NCI-H146 treated with DMSO at 0.1 percent for 48 hours (cell line): ENCODE measurements around the gene LUZP2.

Experiments
- DNase-seq: peaks from one replicate; lab custom pipeline; 2025; ENCODE audit not compliant: unreplicated experiment; lab: John Stamatoyannopoulos, UW

The LUZP2 gene

DNA sequence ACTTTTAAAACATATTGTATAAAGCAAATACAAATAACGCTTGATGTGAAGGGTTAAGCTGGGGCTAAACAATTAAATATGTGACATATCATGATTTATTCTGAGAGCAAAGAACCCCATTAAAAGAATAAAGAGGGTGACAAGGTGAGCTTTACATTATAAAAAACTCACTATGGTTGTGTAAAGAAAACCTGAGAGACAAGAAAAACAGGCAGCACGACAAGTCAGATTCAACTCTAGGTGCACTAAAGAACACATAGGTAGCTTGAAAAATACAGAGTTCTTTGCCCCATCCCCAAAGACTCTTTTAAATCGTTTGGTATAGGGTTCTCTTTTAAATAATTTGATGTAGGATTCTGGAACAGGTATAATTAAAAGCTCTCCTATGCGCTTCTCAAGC is 63.5 kb downstream of the LUZP2 start:
- no peak for DNase-seq

- DNase-seq = no peak
Observed at GRCh38 chr11:24567380-24567779, 70.5 kb downstream of the LUZP2 start.

DNA sequence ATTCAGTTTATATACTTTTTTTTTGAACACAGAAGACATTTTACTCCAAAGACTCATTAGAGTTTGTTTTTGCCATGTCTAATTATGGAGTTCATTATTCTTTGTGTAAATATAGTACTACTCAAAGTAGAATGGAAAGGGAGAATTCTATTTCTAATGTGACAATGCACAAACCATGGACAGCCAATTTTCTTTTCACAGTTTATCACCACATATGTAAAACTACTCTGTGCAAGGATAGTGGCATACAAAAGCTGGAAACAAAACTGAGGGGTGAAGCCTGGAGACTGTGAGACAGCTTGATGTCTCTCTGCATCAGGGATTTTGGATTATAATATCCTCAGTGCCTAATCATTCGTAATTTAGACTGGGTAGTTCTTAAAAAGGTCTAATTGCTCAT is 75.5 kb downstream of the LUZP2 start:
- no peak for DNase-seq

DNA sequence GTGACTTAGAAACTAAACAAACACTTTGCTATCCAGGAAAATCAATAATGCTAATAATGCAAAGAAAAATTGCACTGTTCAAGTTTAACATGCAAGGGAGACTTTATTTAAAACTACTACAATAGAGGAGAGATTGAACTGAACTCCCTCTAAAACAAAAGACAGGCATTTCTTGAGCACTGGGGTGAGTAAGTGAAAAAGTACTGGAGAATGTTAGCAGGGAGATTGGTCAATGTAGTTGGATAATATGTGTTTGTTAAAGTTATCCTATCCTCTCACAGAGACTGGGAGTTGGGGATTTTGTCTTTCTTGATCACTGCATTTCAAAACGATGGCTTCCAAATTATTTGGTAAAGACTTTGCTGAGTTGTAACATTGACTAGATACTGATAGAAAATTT is 77.6 kb downstream of the LUZP2 start:
- no peak for DNase-seq

GRCh38 chr11:24575392-24575791 is 78.5 kb downstream of the LUZP2 start:
- DNase-seq = no peak

GRCh38 chr11:24585192-24585591 is 88.3 kb downstream of the LUZP2 start:
- DNase-seq = no peak

GRCh38 chr11:24587635-24588034 is 90.8 kb downstream of the LUZP2 start:
- DNase-seq = no peak

DNA sequence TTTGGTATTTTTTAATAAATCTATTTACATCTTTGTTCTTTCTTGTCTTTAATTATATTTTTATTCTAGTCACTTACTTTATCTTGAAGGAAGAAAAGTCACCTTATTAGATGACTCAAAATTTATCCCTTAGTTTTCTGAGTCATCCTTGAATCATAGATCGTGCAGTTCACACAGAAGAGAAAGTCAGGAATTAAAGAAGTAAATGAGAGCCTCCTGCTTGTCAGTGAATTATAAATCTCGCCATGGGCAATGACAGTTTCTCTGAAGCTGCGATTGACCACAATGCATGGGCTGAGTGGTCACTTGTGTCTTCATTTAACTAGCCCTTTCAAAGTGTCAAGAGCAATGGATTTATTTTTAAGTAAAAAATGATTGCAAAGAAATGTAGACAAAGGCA is 91.2 kb downstream of the LUZP2 start:
- no peak for DNase-seq

DNA sequence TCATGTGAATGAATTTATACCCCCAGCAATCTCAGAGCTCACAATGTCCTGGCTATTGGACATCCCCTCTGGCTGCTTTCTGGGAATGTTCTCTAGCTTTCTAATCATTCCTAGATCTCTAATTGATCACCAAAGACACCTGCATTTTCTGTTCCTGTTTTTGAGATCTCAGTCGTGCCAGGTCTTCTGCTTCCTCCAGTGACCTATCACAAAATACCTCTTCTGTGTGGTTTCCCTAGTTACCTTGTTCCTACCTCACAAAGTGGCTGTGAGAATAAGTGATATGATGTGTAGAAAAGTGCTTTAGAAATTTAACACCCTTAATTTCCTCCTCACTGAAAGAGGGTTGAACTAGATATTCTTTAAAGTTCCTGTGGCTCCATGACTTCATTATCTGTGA is 92.2 kb downstream of the LUZP2 start:
- DNase-seq = no peak

- DNase-seq = no peak
Observed at GRCh38 chr11:24591283-24591682, 94.4 kb downstream of the LUZP2 start.

DNA sequence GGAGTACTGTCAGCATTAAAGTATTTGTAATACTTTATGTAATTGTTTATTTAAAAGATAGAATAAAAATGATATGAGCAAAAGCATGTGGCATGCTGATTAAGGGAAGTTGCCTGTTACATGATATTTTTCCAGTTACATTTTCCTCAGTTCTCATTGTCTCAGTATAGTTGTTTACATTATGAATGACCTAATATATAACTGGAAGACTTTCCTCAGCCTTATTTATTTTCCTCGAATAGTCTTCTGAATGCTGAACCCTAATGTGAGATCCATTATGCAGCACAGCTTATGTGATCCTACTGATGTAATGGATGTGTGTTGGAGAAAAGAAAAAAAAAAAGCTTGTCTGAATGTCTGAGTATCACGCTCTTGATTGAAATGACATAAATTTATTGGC is 95.5 kb downstream of the LUZP2 start:
- no peak for DNase-seq

- no peak for DNase-seq
Observed at GRCh38 chr11:24593332-24593731, 96.5 kb downstream of the LUZP2 start.

- DNase-seq = no peak
Observed at GRCh38 chr11:24594401-24594800, 97.5 kb downstream of the LUZP2 start.

DNA sequence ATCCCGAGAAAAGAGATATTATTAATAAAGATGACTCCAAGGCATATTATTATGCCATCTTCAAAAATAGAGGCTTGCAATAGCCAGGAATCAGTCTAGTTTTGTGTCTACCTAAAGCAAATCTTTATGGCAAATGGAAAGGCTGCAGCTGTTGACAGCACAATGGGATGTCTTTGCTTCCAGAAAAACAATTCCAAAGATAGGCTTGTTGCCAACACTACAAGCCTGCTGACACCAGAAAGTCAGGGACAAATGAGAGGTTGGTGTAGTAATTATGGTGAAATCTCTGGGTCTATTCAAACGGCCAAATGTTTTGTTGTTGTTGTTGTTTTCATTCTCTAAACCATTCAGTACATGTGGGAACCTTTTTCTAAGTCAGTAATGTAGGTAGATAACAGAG is 101.8 kb downstream of the LUZP2 start:
- DNase-seq = no peak

DNA sequence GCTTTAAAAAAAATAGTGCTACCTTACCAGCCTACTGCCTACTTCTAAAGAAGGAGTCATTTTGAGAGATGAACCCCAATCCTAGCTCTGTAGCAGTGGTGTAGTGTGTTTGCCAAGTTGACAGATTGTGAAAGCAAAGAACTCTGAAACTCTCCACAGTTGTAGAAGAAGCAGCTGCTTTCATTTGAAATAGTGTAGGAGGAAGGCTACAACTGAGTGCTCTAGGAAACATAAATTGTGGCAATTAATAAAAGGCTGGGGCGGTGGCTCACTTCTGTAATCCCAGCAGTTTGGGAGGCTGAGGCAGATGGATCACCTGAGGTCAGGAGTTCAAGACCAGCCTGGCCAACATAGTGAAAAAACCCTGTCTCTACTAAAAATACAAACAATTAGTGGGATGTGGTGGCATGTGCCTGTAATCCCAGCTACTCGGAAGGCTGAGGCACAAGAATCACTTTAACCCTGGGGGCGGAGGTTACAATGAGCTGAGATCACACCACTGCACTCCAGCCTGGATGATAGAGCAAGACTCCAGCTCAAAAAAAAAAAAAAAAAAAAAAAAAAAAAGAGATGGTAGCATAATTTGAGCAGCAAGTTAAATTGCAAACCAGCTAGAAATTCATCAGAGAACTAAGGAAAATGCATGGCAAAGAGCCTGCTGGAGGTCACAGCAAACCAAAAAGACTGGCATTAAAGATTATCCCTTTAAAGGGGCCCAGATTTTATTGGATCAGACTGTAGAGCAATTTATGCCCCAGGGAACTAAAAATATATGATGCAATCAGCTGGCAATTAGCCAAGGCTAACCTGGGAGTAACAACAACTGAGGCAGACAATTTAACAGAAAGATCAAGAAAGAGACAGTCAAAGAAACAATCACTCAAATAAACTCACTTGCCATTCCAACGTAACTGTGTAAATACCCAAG is 112.6 kb downstream of the LUZP2 start:
- no peak for DNase-seq

DNA sequence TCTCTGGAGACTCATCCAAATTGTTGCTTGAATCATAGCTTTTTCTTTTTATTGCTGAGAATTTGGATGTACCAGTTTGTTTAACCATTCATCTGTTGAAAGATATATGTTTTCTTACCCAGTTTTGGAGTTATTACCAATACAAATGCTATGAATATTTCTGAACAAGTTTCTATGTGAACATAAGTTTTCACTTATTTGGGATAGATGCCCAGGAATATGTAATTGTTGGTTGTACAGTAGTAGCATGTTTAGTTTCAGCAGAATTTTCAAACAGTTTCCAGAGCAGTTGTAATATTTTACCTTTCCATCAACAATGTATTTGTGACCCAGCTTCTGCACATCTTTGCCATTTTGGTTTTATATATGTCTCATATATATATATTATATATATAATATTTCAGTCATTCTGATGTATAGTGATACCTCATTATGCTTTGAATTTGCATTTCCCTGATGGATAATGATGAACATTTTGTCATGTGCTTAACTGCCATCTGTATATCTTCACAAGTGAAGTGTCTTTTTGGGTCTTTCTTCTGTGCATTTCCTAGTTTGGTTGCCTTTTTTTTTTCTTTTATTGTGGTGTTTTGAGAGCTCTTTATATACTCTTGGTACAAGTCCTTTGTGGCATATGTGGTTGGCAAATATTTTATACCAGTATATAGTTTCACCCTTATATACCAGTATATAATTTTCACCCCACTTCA is 118.8 kb downstream of the LUZP2 start:
- DNase-seq = no peak

GRCh38 chr11:24617856-24618255 is 121.0 kb downstream of the LUZP2 start:
- no peak for DNase-seq

DNA sequence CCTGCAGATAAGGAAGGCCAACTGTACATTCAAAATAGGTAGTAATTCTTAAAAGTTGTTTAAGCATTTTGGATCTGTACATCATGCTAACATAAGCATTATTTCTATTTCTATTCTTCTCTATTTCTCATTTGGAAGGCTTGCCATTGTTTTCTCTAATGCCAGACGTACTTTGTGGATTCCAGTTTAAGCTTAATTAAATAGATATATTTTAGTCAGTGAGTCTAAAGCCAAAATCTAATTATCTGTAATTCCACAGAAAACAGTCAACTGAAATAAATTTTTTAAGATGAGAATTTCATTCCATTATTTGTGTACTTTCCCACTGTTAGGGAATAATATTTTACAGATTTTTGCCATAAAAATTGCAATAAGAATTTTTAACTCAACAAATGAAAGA is 123.0 kb downstream of the LUZP2 start:
- DNase-seq = no peak

DNA sequence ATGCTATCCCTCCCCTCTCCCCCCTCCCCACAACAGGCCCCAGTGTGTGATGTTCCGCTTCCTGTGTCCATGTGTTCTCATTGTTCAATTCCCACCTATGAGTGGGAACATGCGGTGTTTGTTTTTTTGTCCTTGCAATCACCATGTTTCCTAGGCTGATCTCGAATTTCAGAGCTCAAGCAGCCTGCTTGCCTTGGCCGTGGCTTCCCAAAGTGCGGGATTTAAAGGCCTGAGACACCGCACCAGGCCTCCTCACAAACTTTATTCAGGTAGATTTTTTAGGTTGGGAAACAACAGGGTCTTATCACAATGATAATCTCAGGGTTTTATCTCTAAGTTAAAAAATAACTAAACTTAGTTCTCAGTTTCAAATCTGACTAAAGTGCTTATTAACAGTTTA is 125.4 kb downstream of the LUZP2 start:
- DNase-seq = no peak

DNA sequence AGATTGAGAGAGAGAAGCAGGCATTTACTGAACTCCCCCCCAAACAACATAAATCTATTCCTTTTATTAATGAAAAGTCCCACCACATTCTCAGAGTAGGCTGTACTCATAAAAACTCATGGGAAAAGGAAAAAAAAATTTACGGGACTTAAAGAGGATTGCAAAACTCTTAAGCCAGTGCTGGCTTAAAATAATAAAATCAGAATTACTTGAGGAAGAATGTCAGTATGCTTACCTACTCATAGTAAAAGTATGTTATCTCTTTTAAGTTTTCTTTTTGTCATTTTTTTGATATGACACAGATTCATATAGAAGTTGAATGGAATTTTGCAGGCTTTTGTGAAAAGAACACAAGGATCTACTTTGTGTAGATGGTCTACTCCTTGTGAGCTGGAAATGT is 126.3 kb downstream of the LUZP2 start:
- no peak for DNase-seq

- DNase-seq = no peak
Observed at GRCh38 chr11:24624432-24624831, 127.6 kb downstream of the LUZP2 start.

DNA sequence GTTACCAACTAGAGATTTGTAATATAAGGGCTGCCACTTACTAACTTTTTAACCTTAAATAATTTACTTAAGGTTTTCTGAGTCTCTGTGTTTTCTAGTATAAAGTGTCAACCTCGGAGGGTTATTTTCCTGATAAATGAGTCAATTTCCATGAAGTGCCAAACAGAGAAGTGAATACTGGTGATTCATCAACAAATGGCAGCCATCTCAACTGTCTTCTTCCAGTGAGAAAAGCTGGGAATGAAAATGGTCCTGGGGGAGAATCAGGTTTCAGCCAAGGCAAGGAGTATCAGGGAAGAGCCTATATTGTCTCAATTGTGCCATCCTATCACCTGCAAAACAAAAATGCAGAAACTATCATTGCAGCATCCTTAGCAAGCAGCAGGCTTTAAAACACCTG is 129.1 kb downstream of the LUZP2 start:
- DNase-seq = no peak
